ENCODE results near the gene KLF14. TPM values are rescaled to one million over a fixed set of nuclear protein-coding genes. Genes with fewer than 3 reads are reported as not detected.

The KLF14 gene
- total RNA-seq, 1 donor from 2014 or later, result 0.07 TPM

DNA sequence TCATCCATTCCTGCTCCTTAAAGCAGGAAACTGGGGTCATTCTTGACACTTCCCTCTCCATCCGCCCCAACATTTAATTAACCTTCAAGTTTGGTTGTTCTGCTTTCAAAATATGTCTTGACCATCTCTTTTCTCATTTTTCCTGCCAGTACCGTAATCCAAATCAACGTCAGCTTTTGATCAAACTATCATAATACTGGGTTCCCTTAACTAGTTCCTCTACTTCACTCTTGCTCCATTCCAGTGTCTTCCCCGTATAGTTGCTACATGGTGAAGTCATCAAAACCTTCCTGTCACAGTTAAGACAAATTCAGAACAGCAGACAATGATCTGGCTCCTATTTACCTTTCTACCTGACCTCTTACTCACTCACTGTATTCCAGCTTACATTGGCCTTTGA lies 6.6 kb upstream of the KLF14 start:
- H3K36me3 ChIP-seq (ENCODE audit: insufficient read depth, low read length), result no peaks in the 10 kb centered on the region
- Mint-ChIP-seq H3K4me1 (ENCODE audit: low read depth, unreplicated experiment) (no peaks in the 10 kb centered on the region), H3K4me3 (ENCODE audit: unreplicated experiment) (no peak overlapping the region), H3K27ac (ENCODE audit: unreplicated experiment) (no peak overlapping the region), H3K36me3 (ENCODE audit: low read depth, unreplicated experiment) (no peaks in the 10 kb centered on the region), H3K27me3 (ENCODE audit: low read depth, unreplicated experiment) (peaks cover 28% of the 10 kb centered on the region), H3K9me3 (ENCODE audit: unreplicated experiment) (no peaks in the 10 kb centered on the region)
- FAIRE-seq (no peak), DNase-seq (ENCODE audit: low read depth) (no peak)
- peaks cover 56% of the 10 kb centered on the region for H3K27me3 ChIP-seq (ENCODE audit: insufficient read depth, low read length)
- H3K4me3 ChIP-seq (ENCODE audit: insufficient read depth, low read depth, low read length), result no peak overlapping the region
- no peaks in the 10 kb centered on the region for H4K20me1 ChIP-seq (ENCODE audit: insufficient read depth, low read length)
- H3K4me1 ChIP-seq (ENCODE audit: insufficient read depth, low read length), result no peaks in the 10 kb centered on the region
- no peak for TF ChIP-seq EZH2 (IDR thresholded peaks at IDR 0.05; ENCODE audit: insufficient read depth, low read length)
- TF ChIP-seq, protein P1, sequence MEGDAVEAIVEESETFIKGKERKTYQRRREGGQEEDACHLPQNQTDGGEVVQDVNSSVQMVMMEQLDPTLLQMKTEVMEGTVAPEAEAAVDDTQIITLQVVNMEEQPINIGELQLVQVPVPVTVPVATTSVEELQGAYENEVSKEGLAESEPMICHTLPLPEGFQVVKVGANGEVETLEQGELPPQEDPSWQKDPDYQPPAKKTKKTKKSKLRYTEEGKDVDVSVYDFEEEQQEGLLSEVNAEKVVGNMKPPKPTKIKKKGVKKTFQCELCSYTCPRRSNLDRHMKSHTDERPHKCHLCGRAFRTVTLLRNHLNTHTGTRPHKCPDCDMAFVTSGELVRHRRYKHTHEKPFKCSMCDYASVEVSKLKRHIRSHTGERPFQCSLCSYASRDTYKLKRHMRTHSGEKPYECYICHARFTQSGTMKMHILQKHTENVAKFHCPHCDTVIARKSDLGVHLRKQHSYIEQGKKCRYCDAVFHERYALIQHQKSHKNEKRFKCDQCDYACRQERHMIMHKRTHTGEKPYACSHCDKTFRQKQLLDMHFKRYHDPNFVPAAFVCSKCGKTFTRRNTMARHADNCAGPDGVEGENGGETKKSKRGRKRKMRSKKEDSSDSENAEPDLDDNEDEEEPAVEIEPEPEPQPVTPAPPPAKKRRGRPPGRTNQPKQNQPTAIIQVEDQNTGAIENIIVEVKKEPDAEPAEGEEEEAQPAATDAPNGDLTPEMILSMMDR (IDR thresholded peaks at IDR 0.05; ENCODE audit: insufficient read depth, low read depth, low read length), result no peak
- no peaks in the 10 kb centered on the region for H3K9me3 ChIP-seq (ENCODE audit: insufficient read depth, low read depth, low read length)
- H2AFZ ChIP-seq (ENCODE audit: low read depth, low read length), result no peak overlapping the region
- no peak overlapping the region for H3K9ac ChIP-seq (ENCODE audit: low read length)
- H3K4me2 ChIP-seq (ENCODE audit: low read length), result no peak overlapping the region
- no peak overlapping the region for H3K27ac ChIP-seq (ENCODE audit: low read depth, low read length)
- no peaks in the 10 kb centered on the region for H3K79me2 ChIP-seq (ENCODE audit: insufficient read depth, low read length)

DNA sequence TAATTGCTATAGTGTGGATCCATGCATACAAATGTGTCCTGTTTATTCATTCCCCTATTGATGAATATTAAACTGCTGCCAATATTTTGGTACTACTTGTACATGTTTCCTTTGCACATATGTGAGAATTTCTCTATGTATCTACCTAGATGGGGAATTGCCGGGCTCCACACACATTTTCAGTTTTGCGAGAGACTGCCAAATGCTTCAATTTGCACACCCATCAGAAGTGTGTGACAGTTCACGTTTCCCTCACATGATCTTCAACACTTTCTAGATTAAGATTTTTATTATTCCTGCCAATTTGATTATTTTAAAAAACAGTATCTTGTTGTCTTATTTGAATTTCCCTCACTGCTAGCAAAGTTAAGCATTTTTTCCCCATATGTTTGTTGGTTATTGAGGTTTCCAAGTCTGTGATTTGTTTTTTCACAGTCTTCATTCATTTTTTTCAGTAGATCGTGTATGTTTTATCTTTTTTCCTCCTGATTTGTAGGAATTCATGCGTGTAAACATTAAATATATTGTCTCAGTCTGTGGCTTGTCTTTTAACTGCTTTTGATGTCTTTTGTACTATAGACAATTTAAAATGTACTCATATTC lies 2.4 kb upstream of the KLF14 start:
- Histone ChIP-seq H3K4me2 (ENCODE audit: low read length) (no peak overlapping the region), H3K27ac (ENCODE audit: low read depth, low read length) (no peak overlapping the region), H3K9ac (ENCODE audit: low read length) (no peak overlapping the region), H3K4me1 (ENCODE audit: insufficient read depth, low read length) (peaks cover 4% of the 10 kb centered on the region), H3K79me2 (ENCODE audit: insufficient read depth, low read length) (no peaks in the 10 kb centered on the region), H3K36me3 (ENCODE audit: insufficient read depth, low read length) (no peaks in the 10 kb centered on the region), H3K27me3 (ENCODE audit: insufficient read depth, low read length) (peaks cover 58% of the 10 kb centered on the region), H3K4me3 (ENCODE audit: insufficient read depth, low read depth, low read length) (no peak overlapping the region), H4K20me1 (ENCODE audit: insufficient read depth, low read length) (no peaks in the 10 kb centered on the region), H3K9me3 (ENCODE audit: insufficient read depth, low read depth, low read length) (peaks cover 22% of the 10 kb centered on the region), H2AFZ (ENCODE audit: low read depth, low read length) (no peak overlapping the region)
- H3K27ac Mint-ChIP-seq (ENCODE audit: unreplicated experiment), result no peak overlapping the region
- DNase-seq (ENCODE audit: low read depth) (no peak), FAIRE-seq (no peak)
- peaks cover 16% of the 10 kb centered on the region for H3K9me3 Mint-ChIP-seq (ENCODE audit: unreplicated experiment)
- TF ChIP-seq, protein P1 (IDR thresholded peaks at IDR 0.05; ENCODE audit: insufficient read depth, low read depth, low read length), result no peak
- no peak for TF ChIP-seq EZH2 (IDR thresholded peaks at IDR 0.05; ENCODE audit: insufficient read depth, low read length)
- peaks cover 1% of the 10 kb centered on the region for H3K4me1 Mint-ChIP-seq (ENCODE audit: low read depth, unreplicated experiment)
- H3K4me3 Mint-ChIP-seq (ENCODE audit: unreplicated experiment), result no peak overlapping the region
- H3K36me3 Mint-ChIP-seq (ENCODE audit: low read depth, unreplicated experiment), result peaks cover 9% of the 10 kb centered on the region
- H3K27me3 Mint-ChIP-seq (ENCODE audit: low read depth, unreplicated experiment), result peaks cover 53% of the 10 kb centered on the region
